OCI-LY7 (cell line): Measurements from ENCODE around the gene SERPINE1. TPM values are rescaled to one million over a fixed set of nuclear protein-coding genes. Genes with fewer than 3 reads are reported as not detected.

Source experiments
- BruUV-seq: library from RNA; stranded (reverse); fragments of 400-500 nt; replicated peaks from 2 replicates; lab custom pipeline; 2021; lab: Mats Ljungman, UMichigan
- CTCF ChIA-PET: fragments of 300-600 bp; sonication (Branson Sonifier 250); formaldehyde crosslinking; loops from one replicate; lab custom pipeline; 2022; ENCODE audit warnings: antibody characterized with exemption; ENCODE audit not compliant: unreplicated experiment; lab: Charles Lee
- POLR2A ChIA-PET: fragments of 300-600 bp; sonication (Branson Sonifier 250); formaldehyde crosslinking; loops from one replicate; lab custom pipeline; 2022; ENCODE audit warnings: antibody characterized with exemption; lab: Charles Lee
- DNase-seq: peaks from one replicate; pipeline ENCODE4 v3.0.0-alpha.2; 2015; ENCODE audit warnings: low spot score
- H2AFZ ChIP-seq: fragments of 200-600 bp; sonication (generic), shearing (Covaris generic); 2 replicates; pipeline ENCODE4 v1.6.1; 2014; ENCODE audit warnings: mild to moderate bottlenecking, antibody characterized with exemption, low read length, moderate library complexity
- H3K27ac ChIP-seq: fragments of 200-600 bp; sonication (generic); 2 replicates; pipeline ENCODE4 v1.5.1; 2014; ENCODE audit warnings: mixed run types, low read depth, mild to moderate bottlenecking, moderate library complexity, low read length, inconsistent platforms; ENCODE audit not compliant: poor library complexity, severe bottlenecking
- H3K36me3 ChIP-seq: fragments of 200-600 bp; sonication (generic); 2 replicates; pipeline ENCODE4 v1.6.1; 2014; ENCODE audit warnings: mild to moderate bottlenecking, antibody characterized with exemption, low read length, moderate library complexity, mixed read lengths; ENCODE audit not compliant: insufficient read depth
- H3K4me1 ChIP-seq: fragments of 200-600 bp; sonication (generic); 2 replicates; pipeline ENCODE4 v1.5.1; 2014; ENCODE audit warnings: mild to moderate bottlenecking, low read length; ENCODE audit not compliant: insufficient read depth, poor library complexity, severe bottlenecking
- H3K4me2 ChIP-seq: fragments of 200-600 bp; sonication (generic); 2 replicates; pipeline ENCODE4 v1.6.1; 2014; ENCODE audit warnings: mild to moderate bottlenecking, low read length
- H3K4me3 ChIP-seq: fragments of 200-600 bp; sonication (generic); 2 replicates; pipeline ENCODE4 v1.5.1; 2014; ENCODE audit warnings: mild to moderate bottlenecking, low read depth, low read length; ENCODE audit not compliant: poor library complexity, severe bottlenecking
- H3K79me2 ChIP-seq: fragments of 200-600 bp; sonication (generic); 2 replicates; pipeline ENCODE4 v1.6.1; 2016; ENCODE audit warnings: low read depth, mild to moderate bottlenecking, low read length, moderate library complexity, mixed read lengths; ENCODE audit not compliant: insufficient read depth
- H3K9me2 ChIP-seq: fragments of 200-600 bp; sonication (generic); 2 replicates; pipeline ENCODE4 v1.6.1; 2016; ENCODE audit warnings: mild to moderate bottlenecking, low read length, mixed read lengths; ENCODE audit not compliant: insufficient read depth
- H3K9me3 ChIP-seq: fragments of 200-600 bp; sonication (generic); 2 replicates; pipeline ENCODE4 v1.6.1; 2014; ENCODE audit warnings: mild to moderate bottlenecking, mixed run types, low read length, mixed read lengths
- H4K20me1 ChIP-seq: fragments of 200-600 bp; sonication (generic); 2 replicates; pipeline ENCODE4 v1.6.1; 2014; ENCODE audit warnings: mild to moderate bottlenecking, antibody characterized with exemption, low read length, moderate library complexity, mixed read lengths; ENCODE audit not compliant: insufficient read depth
- CTCF ChIP-seq: fragments of 200-600 bp; sonication (generic); conservative IDR thresholded peaks from 2 replicates; pipeline ENCODE4 v1.5.1; 2014; ENCODE audit warnings: mild to moderate bottlenecking, antibody characterized with exemption, low read length, moderate library complexity, mixed read lengths
- EZH2phosphoT487 ChIP-seq: fragments of 200-600 bp; sonication (generic); IDR thresholded peaks from 2 replicates; pipeline ENCODE4 v1.6.1; 2018; ENCODE audit warnings: low read depth, borderline replicate concordance, mild to moderate bottlenecking, mixed run types, antibody characterized with exemption, low read length, moderate library complexity, mixed read lengths
- intact Hi-C: fragments of 100-400 bp; cut with micrococcal nuclease; formaldehyde crosslinking; loops from one replicate; pipeline ENCODE4 v1.10.0; 2022; ENCODE audit not compliant: unreplicated experiment
- total RNA-seq, 2 experiments: library from RNA; depleted of rRNA in 1 of 2; stranded (reverse); fragments of >200 nt in 1 of 2; shearing (Covaris generic) in 1 of 2; gene quantifications; 2 replicates each; pipeline ENCODE4 v1.2.3, GENCODE V29; 2014 to 2022

SERPINE1 gene
- total RNA-seq, 2 experiments from 2014 or later = 0.42 TPM; not detected in 1

DNA sequence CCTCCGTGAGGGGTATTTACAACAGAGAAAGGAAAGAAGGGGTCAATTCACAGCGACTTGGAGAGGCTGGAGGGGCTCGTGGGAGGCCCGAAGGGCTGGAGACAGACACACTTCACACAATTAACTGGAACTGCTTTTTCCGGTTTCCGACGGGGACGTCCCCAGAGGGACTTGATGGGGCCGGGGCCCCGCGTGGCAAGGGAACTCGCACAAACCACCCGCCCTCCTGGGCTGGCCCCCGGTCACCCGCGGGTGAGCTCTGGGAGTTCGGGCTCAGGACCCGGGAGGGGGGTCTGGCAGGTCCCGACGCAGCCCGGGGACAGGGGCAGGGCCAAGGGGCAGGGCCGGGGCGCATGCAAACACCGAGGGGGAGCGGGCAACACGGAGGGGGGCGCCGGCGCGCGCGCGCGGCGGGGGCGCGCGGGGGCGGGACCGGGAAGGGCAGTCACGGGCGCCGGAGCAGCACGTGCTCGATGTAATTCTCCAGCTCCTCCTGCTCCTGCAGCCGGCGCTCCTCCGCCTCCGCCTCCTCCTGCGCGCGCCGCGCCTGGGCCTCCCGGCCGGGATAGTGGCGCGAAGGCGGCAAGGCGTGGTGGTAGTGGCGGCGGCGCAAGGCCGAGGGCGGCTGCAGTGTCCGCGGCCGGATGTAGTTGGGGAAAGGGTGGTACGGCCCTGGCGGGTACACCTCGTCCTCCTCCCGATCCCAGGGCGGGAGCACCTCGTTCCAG lies 35.8 kb downstream of the SERPINE1 start:
- no peaks in the 10 kb centered on the region for H3K9me3 ChIP-seq
- no peaks in the 10 kb centered on the region for H3K36me3 ChIP-seq
- no peak overlapping the region for H3K27ac ChIP-seq
- H2AFZ ChIP-seq = no peak overlapping the region
- TF ChIP-seq CTCF (no peak), EZH2phosphoT487 (no peak)
- H3K4me3 ChIP-seq = peak overlapping the region; percentile 49
- no peaks in the 10 kb centered on the region for H3K79me2 ChIP-seq
- peak overlapping the region; percentile 68 for H3K4me2 ChIP-seq
- no peaks in the 10 kb centered on the region for H3K9me2 ChIP-seq
- no peaks in the 10 kb centered on the region for H4K20me1 ChIP-seq
- peak; percentile 28 for DNase-seq
- no TSS peak for BruUV-seq
- ChIA-PET CTCF (interaction anchor here (0.6 kb wide), 1 partner anchor 10 kb away, joined by 3 read pairs; no protein-coding TSS in a partner anchor), POLR2A (no interaction called here)
- intact Hi-C loops = no loop called here
- H3K4me1 ChIP-seq = peaks cover 13% of the 10 kb centered on the region

DNA sequence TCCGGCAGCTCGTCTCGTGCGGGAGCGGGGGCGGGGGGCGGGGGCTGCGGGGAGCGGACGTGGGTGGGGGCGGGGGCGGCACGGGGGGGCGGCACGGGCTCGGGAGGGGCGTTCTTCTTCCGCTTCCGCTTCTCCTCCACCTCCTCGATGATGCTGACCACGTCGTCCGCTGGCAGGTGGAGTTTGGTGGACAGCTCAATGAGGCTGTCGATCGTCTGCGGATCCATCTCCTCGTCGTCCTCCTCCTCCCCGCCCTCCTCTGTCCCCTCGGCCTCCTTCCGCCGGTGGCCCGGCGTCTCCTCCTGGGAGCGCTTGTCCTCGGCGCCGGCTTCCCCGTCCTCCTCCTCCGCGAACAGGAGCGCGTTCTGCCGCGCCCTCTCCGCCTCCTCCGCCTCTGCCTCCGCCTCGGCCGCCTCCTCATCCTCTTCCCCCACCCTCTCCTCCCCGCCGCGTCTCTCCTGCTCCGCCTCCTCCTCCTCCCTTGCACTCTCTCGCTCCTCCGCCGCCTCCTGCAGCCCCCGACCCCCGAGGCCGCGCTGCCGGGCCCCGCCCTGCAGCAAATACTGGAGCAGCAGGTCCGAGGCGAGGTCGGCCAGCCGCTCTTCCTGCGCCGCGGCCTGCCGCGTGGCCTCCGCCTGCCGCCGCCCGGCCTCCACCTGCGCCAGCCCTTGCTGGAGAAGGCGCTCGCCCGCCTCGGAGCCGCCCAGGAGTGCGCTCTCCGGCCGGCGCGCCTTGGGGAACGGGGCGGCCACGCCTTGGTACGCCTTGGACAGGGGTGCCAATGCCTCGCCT lies 36.6 kb downstream of the SERPINE1 start:
- no peak overlapping the region for H3K27ac ChIP-seq
- no peaks in the 10 kb centered on the region for H3K79me2 ChIP-seq
- H3K4me1 ChIP-seq = peaks cover 13% of the 10 kb centered on the region
- intact Hi-C loops = no loop called here
- BruUV-seq = no TSS peak
- no peak for DNase-seq
- CTCF ChIA-PET = interaction anchor here (0.6 kb wide), 1 partner anchor 11 kb away, joined by 3 read pairs; no protein-coding TSS in a partner anchor
- H3K4me2 ChIP-seq = peak overlapping the region; percentile 71
- no peaks in the 10 kb centered on the region for H3K9me2 ChIP-seq
- H3K9me3 ChIP-seq = no peaks in the 10 kb centered on the region
- TF ChIP-seq EZH2phosphoT487 = no peak
- no peak for TF ChIP-seq CTCF
- peak overlapping the region; percentile 49 for H3K4me3 ChIP-seq
- POLR2A ChIA-PET = interaction anchor here (0.6 kb wide), 1 partner anchor 188 kb away, joined by 3 read pairs; no protein-coding TSS in a partner anchor
- H3K36me3 ChIP-seq = no peaks in the 10 kb centered on the region
- no peaks in the 10 kb centered on the region for H4K20me1 ChIP-seq
- no peak overlapping the region for H2AFZ ChIP-seq
